GM12878 (cell line): ENCODE results near the gene TIRAP. TPM values are rescaled to one million over a fixed set of nuclear protein-coding genes. Genes with fewer than 3 reads are reported as not detected.
"Not testable (repeated sequence)": the region's sequence is repeated elsewhere in the genome, so short reads cannot be mapped to it uniquely, and the experiment has no call there.

Experiments used
- ATAC-seq: fragments of 200-7000 bp; cut with Tn5 transposase; 3 replicates; pipeline ENCODE4 v1.9.1; 2020; ENCODE audit warnings: mild to moderate bottlenecking, moderate library complexity
- BruUV-seq: library from RNA; stranded (reverse); fragments of 400-500 nt; replicated peaks from 2 replicates; lab custom pipeline; 2021; lab: Mats Ljungman, UMichigan
- CTCF ChIA-PET: fragments of 300-600 bp; sonication (Branson Sonifier 250); formaldehyde crosslinking; extraction: SDS; loops from one replicate; lab custom pipeline; 2021; ENCODE audit warnings: inconsistent platforms; lab: Yijun Ruan, JAX
- POLR2A ChIA-PET: fragments of 350-600 bp; formaldehyde crosslinking; extraction: SDS; loops from one replicate; lab custom pipeline; 2021; ENCODE audit warnings: inconsistent platforms; lab: Charles Lee
- RAD21 ChIA-PET: fragments of 300-600 bp; sonication (Branson Sonifier 250); formaldehyde crosslinking; loops from one replicate; lab custom pipeline; 2023; ENCODE audit warnings: antibody characterized with exemption; ENCODE audit not compliant: unreplicated experiment; lab: Charles Lee
- SMC1A ChIA-PET: fragments of 300-600 bp; sonication (Branson Sonifier 250); formaldehyde crosslinking; loops from one replicate; lab custom pipeline; 2023; ENCODE audit not compliant: unreplicated experiment, uncharacterized antibody; lab: Charles Lee
- DNase-seq: peaks from one replicate; pipeline ENCODE4 v3.0.0-alpha.2; 2011; ENCODE audit warnings: low read depth, low spot score
- FAIRE-seq: peaks from 3 replicates; lab custom pipeline; 2011; peaks lifted over from hg19 to GRCh38; lab: Jason Lieb, UNC
- H2AFZ ChIP-seq: 2 replicates; pipeline ENCODE4 v1.6.0; 2011; ENCODE audit warnings: low read depth, low read length, control low read depth; ENCODE audit not compliant: control insufficient read depth
- H3K27ac ChIP-seq: 2 replicates; pipeline ENCODE4 v1.5.1; 2011; ENCODE audit warnings: control low read depth; ENCODE audit not compliant: control insufficient read depth, insufficient read depth
- H3K27me3 ChIP-seq, 2 experiments: replicated peaks in 1 of 2; 2 replicates each; pipeline versions ENCODE4 v1.6.0 to v1.6.1; 2011; ENCODE audit warnings: low read length in 1 of 2; ENCODE audit not compliant: control insufficient read depth in 2 of 2, insufficient read depth in 2 of 2
- H3K36me3 ChIP-seq, 2 experiments: 2 replicates each; pipeline ENCODE4 v1.5.1; 2011; ENCODE audit warnings: low read length in 1 of 2; ENCODE audit not compliant: control insufficient read depth in 2 of 2, insufficient read depth in 2 of 2
- H3K4me1 ChIP-seq: 2 replicates; pipeline ENCODE4 v1.6.1; 2011; ENCODE audit warnings: mild to moderate bottlenecking, low read length, moderate library complexity, mixed read lengths; ENCODE audit not compliant: control insufficient read depth, insufficient read depth
- H3K4me2 ChIP-seq: 2 replicates; pipeline ENCODE4 v1.6.0; 2011; ENCODE audit warnings: control low read depth; ENCODE audit not compliant: control insufficient read depth, insufficient read depth
- H3K4me3 ChIP-seq: fragments of 200-600 bp; sonication (generic); 2 replicates; pipeline ENCODE4 v1.5.1; 2016
- H3K79me2 ChIP-seq: 2 replicates; pipeline ENCODE4 v1.6.0; 2011; ENCODE audit warnings: low read length; ENCODE audit not compliant: control insufficient read depth, insufficient read depth
- H3K9ac ChIP-seq: 2 replicates; pipeline ENCODE4 v1.8.0; 2011; ENCODE audit warnings: low read length, control low read depth, mixed read lengths; ENCODE audit not compliant: control insufficient read depth, insufficient read depth
- H3K9me3 ChIP-seq: replicated peaks from 3 replicates; pipeline ENCODE4 v1.5.1; 2011; ENCODE audit warnings: mild to moderate bottlenecking, low read length; ENCODE audit not compliant: control insufficient read depth, insufficient read depth
- H4K20me1 ChIP-seq: 2 replicates; pipeline ENCODE4 v1.6.0; 2011; ENCODE audit not compliant: control insufficient read depth, insufficient read depth
- CHD1 ChIP-seq: IDR thresholded peaks from 2 replicates; pipeline ENCODE4 v1.6.1; 2012; ENCODE audit warnings: low read depth, low read length, improper control_type of control experiment
- EP300 ChIP-seq, 2 experiments: fragments of 150-350 bp in 1 of 2; IDR thresholded peaks; 2 replicates each; pipeline ENCODE4 v1.6.1; 2011 to 2012; ENCODE audit warnings: low read depth in 2 of 2, low read length in 2 of 2, borderline replicate concordance in 1 of 2, improper control_type of control experiment in 1 of 2, inconsistent platforms in 1 of 2; ENCODE audit not compliant: control insufficient read depth in 1 of 2
- ESRRA ChIP-seq: IDR thresholded peaks from 2 replicates; pipeline ENCODE4 v1.6.1; 2012; ENCODE audit warnings: mild to moderate bottlenecking, low read length, improper control_type of control experiment
- ETV6 ChIP-seq, 2 experiments: fragments of 450-650 bp in 1 of 2; IDR thresholded peaks in 1 of 2; conservative IDR thresholded peaks in 1 of 2; 2 replicates each; pipeline ENCODE4 v1.6.1; 2014; ENCODE audit warnings: antibody characterized with exemption in 1 of 2, borderline replicate concordance in 1 of 2, low read depth in 1 of 2, mild to moderate bottlenecking in 1 of 2, moderate library complexity in 1 of 2
- FOS ChIP-seq: IDR thresholded peaks from 3 replicates; pipeline ENCODE4 v1.6.1; 2011; ENCODE audit warnings: borderline replicate concordance; ENCODE audit not compliant: insufficient read length; ENCODE audit errors: extremely low read depth
- HDGF ChIP-seq: fragments of 450-650 bp; IDR thresholded peaks from 2 replicates; pipeline ENCODE4 v1.6.1; 2016; ENCODE audit warnings: antibody characterized with exemption
- NR2F1 ChIP-seq: fragments of 450-650 bp; conservative IDR thresholded peaks from 2 replicates; pipeline ENCODE4 v1.6.1; 2017; ENCODE audit warnings: mild to moderate bottlenecking
- RFX5 ChIP-seq: IDR thresholded peaks from 2 replicates; pipeline ENCODE4 v1.6.1; 2011; ENCODE audit warnings: low read depth, low read length, improper control_type of control experiment
- TCF12 ChIP-seq: IDR thresholded peaks from 2 replicates; pipeline ENCODE4 v1.6.1; 2011; ENCODE audit warnings: low read depth, mild to moderate bottlenecking, low read length
- WGBS: methylation state at CpG from one replicate; pipeline ENCODE4 v1.1.6; 2016; ENCODE audit warnings: low lambda C conversion rate; ENCODE audit not compliant: insufficient replicate concordance, insufficient coverage; ENCODE audit errors: missing lambda C conversion rate; 5-methylcytosine and 5-hydroxymethylcytosine counted together
- in situ Hi-C: fragments of 300-500 bp; cut with MboI; formaldehyde crosslinking; loops from 9 replicates; pipeline ENCODE4 v1.14.3; 2018; ENCODE audit warnings: mixed read lengths
- intact Hi-C: fragments of 100-400 bp; cut with micrococcal nuclease; formaldehyde crosslinking; loops from one replicate; pipeline ENCODE4 v1.14.2; 2022; ENCODE audit not compliant: unreplicated experiment
- polyA plus RNA-seq, 11 experiments: library from polyadenylated mRNA; depleted of rRNA in 4 of 11; unstranded in 6 of 11; stranded (reverse) in 5 of 11; fragments of >200 nt; fragmentation: Nextera tagmentation in 4 of 11; fragmentation: Illumina TruSeq in 1 of 11; extraction: Ambion mirVana in 4 of 11; extraction: Trizol in 1 of 11; gene quantifications; 1 replicate in 1 of 11; 2 replicates in 10 of 11; pipeline versions ENCODE4 v1.2.1 to v1.2.3, GENCODE V29; 2011 to 2016; ENCODE audit warnings: inconsistent platforms in 2 of 11, missing spikeins in 2 of 11, low read depth in 1 of 11
- total RNA-seq, 4 experiments: library from RNA; depleted of rRNA in 3 of 4; stranded (reverse); fragments of >200 nt in 3 of 4; fragmentation: Illumina TruSeq in 1 of 4; extraction: Trizol in 1 of 4; gene quantifications; 2 replicates each; pipeline versions ENCODE4 v1.2.1 to v1.2.3, GENCODE V29; 2013 to 2021
- TF ChIP-seq, protein P1 (sequence below): fragments of 450-650 bp; IDR thresholded peaks from 2 replicates; pipeline ENCODE4 v1.6.1; 2016; ENCODE audit warnings: mild to moderate bottlenecking, moderate library complexity, borderline replicate concordance

Gene TIRAP
- total and polyA plus RNA-seq, 10 of the 15 experiments (the other 5 are each of a cell fraction or from before 2014, with no cell fraction given) = 0.76 to 9.9 (median 4.7) TPM

GRCh38 chr11:126308271-126308671 lies 25.4 kb downstream of the TIRAP start:
- ChIA-PET RAD21 (interaction anchor here (0.6 to 1.2 kb wide), 2 partner anchors 27 to 173 kb away, joined by 3 to 4 read pairs; no protein-coding TSS in a partner anchor), SMC1A (interaction anchor here (0.7 to 6.5 kb wide), 5 partner anchors 11 to 176 kb away, joined by 3 to 78 read pairs (median 9); no protein-coding TSS in a partner anchor), CTCF (interaction anchor here (0.8 to 10.0 kb wide), 11 partner anchors 9 to 682 kb away, joined by 3 to 232 read pairs (median 4); no protein-coding TSS in a partner anchor), POLR2A (interaction anchor here (1.0 kb wide), 1 partner anchor 13 kb away, joined by 3 read pairs; no protein-coding TSS in a partner anchor)
- TSS peak; percentile 13 for BruUV-seq
- ATAC-seq = no peak
- WGBS = 97% methylated on average over 4 of the region's 4 CpGs
- Histone ChIP-seq H4K20me1 (no peaks in the 10 kb centered on the region), H3K9me3 (no peaks in the 10 kb centered on the region; the same call in 2 of the 3 replicates), H3K36me3 (peaks cover 1 to 14% of the 10 kb centered on the region in 2 experiments; a peak in 1 of 4 replicates), H3K79me2 (peaks cover 24% of the 10 kb centered on the region), H3K4me1 (peaks cover 39% of the 10 kb centered on the region), H3K4me3 (no peak overlapping the region), H3K27ac (no peak overlapping the region), H2AFZ (no peak overlapping the region), H3K27me3 (no peaks in the 10 kb centered on the region), H3K4me2 (peak overlapping the region; percentile 19), H3K9ac (no peak overlapping the region)
- TF ChIP-seq, protein P1, sequence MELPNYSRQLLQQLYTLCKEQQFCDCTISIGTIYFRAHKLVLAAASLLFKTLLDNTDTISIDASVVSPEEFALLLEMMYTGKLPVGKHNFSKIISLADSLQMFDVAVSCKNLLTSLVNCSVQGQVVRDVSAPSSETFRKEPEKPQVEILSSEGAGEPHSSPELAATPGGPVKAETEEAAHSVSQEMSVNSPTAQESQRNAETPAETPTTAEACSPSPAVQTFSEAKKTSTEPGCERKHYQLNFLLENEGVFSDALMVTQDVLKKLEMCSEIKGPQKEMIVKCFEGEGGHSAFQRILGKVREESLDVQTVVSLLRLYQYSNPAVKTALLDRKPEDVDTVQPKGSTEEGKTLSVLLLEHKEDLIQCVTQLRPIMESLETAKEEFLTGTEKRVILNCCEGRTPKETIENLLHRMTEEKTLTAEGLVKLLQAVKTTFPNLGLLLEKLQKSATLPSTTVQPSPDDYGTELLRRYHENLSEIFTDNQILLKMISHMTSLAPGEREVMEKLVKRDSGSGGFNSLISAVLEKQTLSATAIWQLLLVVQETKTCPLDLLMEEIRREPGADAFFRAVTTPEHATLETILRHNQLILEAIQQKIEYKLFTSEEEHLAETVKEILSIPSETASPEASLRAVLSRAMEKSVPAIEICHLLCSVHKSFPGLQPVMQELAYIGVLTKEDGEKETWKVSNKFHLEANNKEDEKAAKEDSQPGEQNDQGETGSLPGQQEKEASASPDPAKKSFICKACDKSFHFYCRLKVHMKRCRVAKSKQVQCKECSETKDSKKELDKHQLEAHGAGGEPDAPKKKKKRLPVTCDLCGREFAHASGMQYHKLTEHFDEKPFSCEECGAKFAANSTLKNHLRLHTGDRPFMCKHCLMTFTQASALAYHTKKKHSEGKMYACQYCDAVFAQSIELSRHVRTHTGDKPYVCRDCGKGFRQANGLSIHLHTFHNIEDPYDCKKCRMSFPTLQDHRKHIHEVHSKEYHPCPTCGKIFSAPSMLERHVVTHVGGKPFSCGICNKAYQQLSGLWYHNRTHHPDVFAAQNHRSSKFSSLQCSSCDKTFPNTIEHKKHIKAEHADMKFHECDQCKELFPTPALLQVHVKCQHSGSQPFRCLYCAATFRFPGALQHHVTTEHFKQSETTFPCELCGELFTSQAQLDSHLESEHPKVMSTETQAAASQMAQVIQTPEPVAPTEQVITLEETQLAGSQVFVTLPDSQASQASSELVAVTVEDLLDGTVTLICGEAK = no peak
- no peak for TF ChIP-seq NR2F1
- TF ChIP-seq TCF12 = no peak
- TF ChIP-seq HDGF = no peak
- TF ChIP-seq CHD1 = no peak
- TF ChIP-seq ETV6 (conservative IDR thresholded peaks at IDR 0.05 in 1 of 2, IDR thresholded peaks at IDR 0.05 in 1 of 2; ENCODE audit: borderline replicate concordance in 1 of 2, low read depth in 1 of 2) = no peak
- no peak for TF ChIP-seq EP300 (IDR thresholded peaks at IDR 0.05; ENCODE audit: borderline replicate concordance in 1 of 2, control insufficient read depth in 1 of 2, low read depth in 2 of 2, low read length in 2 of 2)
- no peak for TF ChIP-seq RFX5
- TF ChIP-seq FOS = no peak
- TF ChIP-seq ESRRA = no peak
- no peak for DNase-seq
- intact Hi-C loops = no loop called here
- in situ Hi-C loops = no loop called here
- FAIRE-seq = no peak

GRCh38 chr11:126308771-126309170 lies 25.9 kb downstream of the TIRAP start:
- FAIRE-seq, H3K27me3 ChIP-seq, H3K9ac ChIP-seq, H3K4me2 ChIP-seq, H3K4me3 ChIP-seq, H3K27ac ChIP-seq, in situ Hi-C loops, H2AFZ ChIP-seq, H3K9me3 ChIP-seq, intact Hi-C loops, BruUV-seq, POLR2A ChIA-PET, H4K20me1 ChIP-seq, ATAC-seq, DNase-seq: not testable (repeated sequence)
- 97% methylated on average over 3 of the region's 4 CpGs for WGBS
- Histone ChIP-seq H3K36me3 (peaks cover 1 to 14% of the 10 kb centered on the region in 2 experiments; a peak in 1 of 4 replicates), H3K4me1 (peaks cover 44% of the 10 kb centered on the region), H3K79me2 (peaks cover 22% of the 10 kb centered on the region)
- RAD21 ChIA-PET = interaction anchor here (0.6 to 1.2 kb wide), 3 partner anchors 28 to 172 kb away, joined by 3 to 4 read pairs (median 3); no protein-coding TSS in a partner anchor
- SMC1A ChIA-PET = interaction anchor here (6.5 kb wide), 1 partner anchor 171 kb away, joined by 78 read pairs; no protein-coding TSS in a partner anchor
- CTCF ChIA-PET = interaction anchor here (0.9 to 10.0 kb wide), 6 partner anchors 10 to 174 kb away, joined by 3 to 232 read pairs (median 4); no protein-coding TSS in a partner anchor
